ENCODE measurements around the gene MTFR1L. TPM values are rescaled to one million over a fixed set of nuclear protein-coding genes. Genes with fewer than 3 reads are reported as not detected.

Gene MTFR1L
- total and polyA plus RNA-seq, 3 donors from 2014 or later, result 148 to 253 (median 166) TPM

GRCh38 chr1:25799352-25799934 is 20.3 kb upstream of the MTFR1L start:
- Histone ChIP-seq H3K27ac (peak overlapping the region; percentile 9 to 75), H3K4me3 (peak overlapping the region; percentile 46 to 52), H3K36me3 (ENCODE audit: low read depth, missing control alignments) (no peaks in the 10 kb centered on the region), H3K4me1 (peaks cover 12% of the 10 kb centered on the region), H3K9me3 (no peaks in the 10 kb centered on the region), H3K27me3 (no peaks in the 10 kb centered on the region)
- TF ChIP-seq POLR2A (IDR thresholded peaks at IDR 0.05) (no peak), CTCF (IDR thresholded peaks at IDR 0.05) (no peak)
- intact Hi-C loops (cut with DNase I; ENCODE audit: low total_unique reads), result no loop called here
- WGBS, 2 donors, result 17 to 22% methylated on average over 9 to 12 of the region's 12 CpGs
- DNase-seq, result no peak

GRCh38 chr1:25799935-25800702 is 19.6 kb upstream of the MTFR1L start, which contains the start of gene SELENON:
SELENON (plus strand) TSS chr1:25800193; CDS start chr1:25800231, 38 bp downstream.
- TF ChIP-seq POLR2A (IDR thresholded peaks at IDR 0.05) (no peak), CTCF (IDR thresholded peaks at IDR 0.05) (no peak)
- H3K4me1 ChIP-seq, result peaks cover 12% of the 10 kb centered on the region

GRCh38 chr1:25800703-25801377 is 18.9 kb upstream of the MTFR1L start:
- Histone ChIP-seq H3K9me3 (no peaks in the 10 kb centered on the region), H3K27ac (peak overlapping the region in 1 of 2 donors; percentile 19), H3K27me3 (no peaks in the 10 kb centered on the region), H3K4me1 (peaks cover 12% of the 10 kb centered on the region), H3K4me3 (peak overlapping the region; percentile 56 to 69), H3K36me3 (ENCODE audit: low read depth, missing control alignments) (no peaks in the 10 kb centered on the region)
- intact Hi-C loops (cut with DNase I; ENCODE audit: low total_unique reads), result loop anchor here (2.0 kb wide), 1 partner anchor 192 kb away; no protein-coding TSS in a partner anchor
- TF ChIP-seq CTCF (IDR thresholded peaks at IDR 0.05) (no peak), POLR2A (IDR thresholded peaks at IDR 0.05) (no peak)
- peak; percentile 30 for DNase-seq
- 31 to 46% methylated on average over 13 to 15 of the region's 15 CpGs for WGBS, 2 donors

More at GRCh38 chr1:25799935-25800702, 19.6 kb upstream of the MTFR1L start, which contains the start of gene SELENON:
- intact Hi-C loops (cut with DNase I; ENCODE audit: low total_unique reads), result loop anchor here (2.0 kb wide), 1 partner anchor 191 kb away; no protein-coding TSS in a partner anchor
- Histone ChIP-seq H3K27me3 (no peaks in the 10 kb centered on the region), H3K4me3 (peak within 1 kb of the TSS; percentile 56 to 69), H3K9me3 (no peaks in the 10 kb centered on the region), H3K36me3 (ENCODE audit: low read depth, missing control alignments) (no peaks in the 10 kb centered on the region), H3K27ac (peak within 1 kb of the TSS; percentile 9 to 75)
- 1% methylated on average over 12 to 42 of the region's 91 CpGs for WGBS, 2 donors
- peak; percentile 40 for DNase-seq

DNA sequence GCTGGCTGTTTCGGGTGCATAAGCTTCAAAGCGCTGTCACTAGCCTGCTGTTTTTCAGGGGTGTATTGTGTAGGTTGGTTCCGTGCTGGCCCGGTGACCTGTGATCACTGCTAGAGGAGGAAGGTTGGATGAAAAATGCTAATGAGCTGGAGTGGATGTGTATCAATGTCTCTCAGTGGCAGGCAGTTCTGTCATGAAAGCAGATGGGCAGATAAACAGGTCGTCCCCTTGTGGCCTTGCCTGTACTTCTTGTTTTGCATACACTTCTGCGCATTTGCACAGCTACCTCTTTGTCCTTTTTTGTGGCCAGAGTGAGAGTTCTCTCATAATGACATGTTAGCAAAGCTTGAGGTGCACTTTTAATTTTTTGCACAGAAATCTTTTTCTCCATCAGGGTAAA is 16.8 kb upstream of the MTFR1L start:
- whole genome bisulfite sequencing, 2 donors, result 65 to 73% methylated on average over 6 of the region's 6 CpGs
- no peaks in the 10 kb centered on the region for H3K9me3 ChIP-seq
- TF ChIP-seq POLR2A (IDR thresholded peaks at IDR 0.05), result no peak
- no peak for TF ChIP-seq CTCF (IDR thresholded peaks at IDR 0.05)
- DNase-seq, result no peak
- intact Hi-C loops (cut with DNase I; ENCODE audit: low total_unique reads), result no loop called here
- no peaks in the 10 kb centered on the region for H3K36me3 ChIP-seq (ENCODE audit: low read depth, missing control alignments)
- H3K27me3 ChIP-seq, result no peaks in the 10 kb centered on the region
- peaks cover 12% of the 10 kb centered on the region for H3K4me1 ChIP-seq
- H3K27ac ChIP-seq, result no peak overlapping the region
- H3K4me3 ChIP-seq, result no peak overlapping the region
